NK-92 treated with Interleukin-12 subunit alpha and Interleukin-12 subunit beta, amount 100 ng/mL, for 24 hours (cell line): ENCODE data around the gene PSMC2.
A peak's percentile ranks its signal among the peaks of the same experiment; 100 is the strongest.

Experiments used
- DNase-seq: peaks from one replicate; lab custom pipeline; 2025; lab: John Stamatoyannopoulos, UW

PSMC2 gene

DNA sequence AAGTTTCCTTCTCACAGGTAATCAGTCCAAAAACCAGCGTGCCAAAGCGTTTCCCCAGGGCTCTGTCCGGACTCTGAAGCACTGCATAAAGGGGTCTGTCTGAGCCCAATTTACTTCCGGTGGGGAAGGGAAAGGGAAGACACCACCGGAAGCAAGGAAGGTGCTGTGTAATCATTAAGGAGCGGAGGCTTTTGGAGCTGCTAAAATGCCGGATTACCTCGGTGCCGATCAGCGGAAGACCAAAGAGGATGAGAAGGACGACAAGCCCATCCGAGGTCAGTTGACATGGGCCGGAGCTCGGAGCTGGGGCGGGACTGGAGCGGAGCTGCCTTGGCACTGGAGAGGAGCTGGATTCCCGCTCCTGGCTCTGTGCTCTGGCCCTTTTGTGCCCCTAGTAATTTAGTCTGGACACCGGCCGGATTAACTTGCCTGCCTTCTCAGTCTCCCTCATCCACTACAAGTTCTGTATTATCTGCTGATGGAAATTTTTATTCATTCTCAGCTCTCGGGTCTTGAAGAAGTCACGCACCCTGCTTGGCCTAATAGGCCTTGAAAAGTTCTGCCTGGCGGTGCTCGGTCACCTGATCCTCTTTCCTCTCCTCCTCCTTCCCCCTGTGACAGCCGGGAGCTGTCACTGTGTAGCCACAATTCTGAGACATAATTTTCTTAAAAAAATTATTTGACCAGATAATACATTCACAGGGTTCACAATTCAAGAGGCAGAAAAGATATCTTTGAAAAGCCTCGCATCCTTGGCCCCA is at the start of gene PSMC2:
PSMC2 (plus strand) TSS at position 137 of the 761 bp plus-strand sequence; CDS start at position 206, 69 bp downstream.
- peak; percentile 71 for DNase-seq

DNA sequence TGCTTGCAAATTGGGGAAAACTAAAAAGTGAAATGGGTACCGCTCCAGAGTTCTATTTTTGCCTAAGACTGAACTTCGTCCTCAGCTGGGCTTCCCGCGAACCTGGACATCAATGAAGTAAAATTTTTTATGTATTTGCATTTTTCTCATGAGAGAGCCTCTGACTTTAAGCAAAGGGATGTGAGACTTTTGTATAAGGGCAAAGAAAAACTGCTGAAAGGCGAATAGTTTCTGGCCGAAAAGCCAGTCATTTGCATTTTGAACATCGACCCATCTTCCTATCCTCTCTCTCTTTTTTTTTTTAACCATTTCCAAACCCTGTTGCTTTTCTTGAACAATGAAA is 49.6 kb upstream of the PSMC2 start:
- DNase-seq: no peak

DNA sequence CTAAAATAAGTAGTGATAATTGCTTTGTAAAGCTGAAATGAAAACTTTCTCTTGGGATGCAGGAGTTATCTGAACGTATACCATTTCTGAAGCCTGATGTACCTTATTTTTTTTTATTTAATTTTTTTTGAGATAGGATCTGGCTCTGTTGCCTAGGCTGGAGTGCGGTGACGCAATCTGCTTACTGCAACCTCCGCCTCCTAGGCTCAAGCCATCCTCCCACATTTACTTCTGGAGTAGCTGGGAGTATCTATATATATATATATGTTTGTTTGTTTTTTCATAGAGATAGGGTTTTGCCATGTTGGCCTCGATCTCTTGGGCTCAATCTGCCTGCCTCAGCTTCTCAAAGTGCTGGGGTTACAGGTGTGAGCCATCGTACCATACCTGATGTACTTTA is 47.8 kb upstream of the PSMC2 start:
- DNase-seq: no peak

DNA sequence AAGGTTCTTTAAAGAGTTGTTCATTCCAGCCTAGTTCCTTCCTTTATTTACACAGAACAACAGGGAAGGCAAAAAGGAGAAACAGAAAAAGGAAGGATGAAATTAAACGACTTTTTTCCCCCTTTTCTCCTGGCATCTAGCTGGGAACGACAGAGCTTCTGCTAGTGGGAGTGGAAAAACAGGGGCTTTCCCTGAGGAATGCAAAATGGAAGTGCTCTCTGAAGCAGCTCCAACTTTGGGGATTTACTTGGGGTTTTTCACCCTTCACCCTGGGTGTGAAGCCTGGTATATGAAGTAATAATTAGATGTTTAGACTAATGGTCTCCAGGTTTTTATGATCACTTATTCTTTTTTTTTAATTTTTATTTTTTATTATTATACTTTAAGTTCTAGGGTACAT is 46.0 kb upstream of the PSMC2 start:
- DNase-seq: no peak

DNA sequence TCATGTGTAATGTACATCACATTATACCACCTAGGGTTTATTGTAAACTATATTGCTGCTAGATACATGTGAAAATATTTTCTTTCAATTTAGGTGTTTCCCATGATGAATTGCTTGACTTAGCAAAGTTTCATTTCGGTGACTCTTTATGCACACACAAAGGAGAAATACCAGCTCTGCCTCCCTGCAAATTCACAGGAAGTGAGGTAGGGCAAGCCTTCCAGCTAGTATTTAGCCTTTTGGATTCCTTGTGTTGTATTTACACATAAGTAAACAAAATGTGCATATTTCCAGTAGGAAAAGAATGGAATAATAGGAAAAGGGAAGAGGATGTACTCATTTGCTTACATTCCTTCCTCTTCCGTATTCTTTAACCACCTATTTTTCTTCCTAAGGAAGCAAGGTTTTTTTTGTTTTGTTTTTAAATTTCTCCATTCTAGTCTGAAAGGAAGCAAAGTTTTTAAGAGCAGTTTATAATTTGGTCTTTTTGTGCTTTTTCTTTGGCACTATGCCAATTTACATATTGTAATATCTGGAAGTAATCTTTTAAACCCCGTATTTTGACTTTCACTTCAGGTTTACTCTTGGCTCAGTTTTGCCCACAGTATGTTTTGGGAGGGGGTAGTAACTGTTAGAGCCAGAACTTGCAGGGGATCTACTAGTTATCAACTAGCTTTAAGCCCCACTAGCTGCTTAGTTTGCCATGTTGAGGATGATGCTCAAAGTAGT is 39.8 kb upstream of the PSMC2 start:
- DNase-seq: no peak

DNA sequence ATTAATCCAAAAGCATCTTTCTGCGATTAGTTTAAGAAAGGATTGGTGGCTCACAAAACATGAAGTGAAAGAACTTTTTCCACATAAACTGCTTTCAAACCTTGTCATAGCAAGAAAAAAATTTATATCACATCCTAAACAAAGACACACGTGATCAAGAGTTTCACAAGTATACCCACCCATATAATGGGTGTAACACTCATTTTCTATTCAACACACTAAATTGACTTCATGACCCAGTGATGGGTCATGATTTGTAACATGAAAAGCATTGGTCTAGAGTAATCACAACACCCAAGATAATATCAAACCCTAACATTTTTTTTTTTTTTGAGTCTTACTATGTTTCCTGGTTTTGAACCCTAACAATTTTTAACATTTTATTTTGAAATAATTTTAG is 32.6 kb upstream of the PSMC2 start:
- DNase-seq: no peak

DNA sequence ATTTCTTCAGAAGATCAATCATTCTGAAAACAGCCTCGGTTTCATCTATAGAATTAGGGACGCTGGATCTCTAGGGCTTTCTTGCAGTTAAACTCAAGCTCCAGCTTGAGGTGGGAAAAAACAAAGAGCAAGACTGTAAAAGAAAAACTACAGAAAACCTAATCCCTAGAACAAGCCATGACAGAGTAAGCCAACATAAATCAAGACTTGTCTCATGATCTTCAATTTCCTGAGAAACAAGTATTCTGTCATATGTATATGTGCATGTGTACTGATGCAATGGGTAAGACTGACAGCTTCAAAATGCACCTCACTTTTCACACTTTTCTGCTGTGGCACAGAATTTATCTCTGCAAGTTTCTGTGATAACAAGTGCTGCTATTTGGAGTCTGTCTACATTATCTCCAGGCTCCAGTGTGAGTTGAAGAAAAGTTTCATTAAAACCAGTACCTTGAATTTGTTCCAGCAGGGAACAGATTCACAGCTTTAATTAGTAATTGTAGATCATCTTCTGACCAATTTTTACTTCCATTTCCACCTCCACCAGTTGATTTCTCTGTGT is 31.0 kb upstream of the PSMC2 start:
- no peak for DNase-seq

DNA sequence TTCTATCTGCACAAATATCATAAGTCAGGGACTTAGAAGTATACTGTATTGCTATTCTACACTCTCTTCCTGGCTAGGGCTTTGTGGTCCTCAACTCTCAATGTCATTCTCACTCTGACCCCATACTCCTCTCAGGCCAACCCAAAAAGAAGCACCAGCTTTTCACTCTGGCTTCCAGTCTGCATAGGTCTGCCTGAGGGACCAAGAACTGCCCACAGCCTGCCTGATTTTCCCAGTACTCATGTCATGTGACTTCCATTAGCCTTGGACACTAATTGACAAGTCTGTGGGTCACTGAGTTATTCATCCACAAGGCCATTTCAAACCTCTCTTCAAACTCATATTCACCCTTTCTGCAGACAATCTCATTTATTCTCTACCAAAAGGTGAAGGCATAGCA is 30.4 kb upstream of the PSMC2 start:
- DNase-seq: no peak

DNA sequence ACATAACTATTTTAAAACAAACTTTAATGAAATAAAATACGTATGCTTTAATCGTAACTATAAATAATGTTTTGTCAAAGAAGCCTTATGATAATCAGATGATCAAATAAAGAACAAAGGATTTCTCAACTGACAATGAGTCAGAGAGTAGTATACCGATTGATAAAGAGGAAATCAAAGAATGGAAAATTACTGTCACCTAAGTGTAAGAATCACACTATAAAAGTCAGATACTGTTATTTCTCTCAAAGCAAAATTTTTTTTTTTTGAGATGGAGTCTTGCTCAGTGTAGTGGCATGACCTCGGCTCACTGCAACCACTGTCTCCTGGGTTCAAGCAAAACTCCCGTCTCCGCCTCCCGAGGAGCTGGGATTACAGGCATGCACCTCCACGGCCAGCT is 21.7 kb upstream of the PSMC2 start:
- no peak for DNase-seq

DNA sequence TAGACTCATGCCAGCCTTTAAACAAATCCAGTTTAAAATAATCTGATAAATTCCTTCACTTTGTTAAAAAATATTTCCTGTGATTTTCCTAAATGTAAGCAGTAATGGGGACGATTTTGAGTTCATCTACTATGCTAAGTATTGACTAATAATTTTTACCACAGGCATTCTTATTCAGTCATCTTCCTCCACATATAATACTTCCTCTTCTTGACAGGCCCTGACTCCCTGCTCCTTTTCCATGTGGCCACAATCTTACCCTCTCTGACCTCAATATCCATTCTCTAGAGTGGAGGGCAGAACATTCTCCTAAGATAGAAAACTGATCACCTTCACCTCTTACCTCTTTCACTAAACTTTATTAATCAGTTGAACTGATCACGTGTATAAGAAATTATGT is 10.7 kb upstream of the PSMC2 start:
- DNase-seq: no peak

DNA sequence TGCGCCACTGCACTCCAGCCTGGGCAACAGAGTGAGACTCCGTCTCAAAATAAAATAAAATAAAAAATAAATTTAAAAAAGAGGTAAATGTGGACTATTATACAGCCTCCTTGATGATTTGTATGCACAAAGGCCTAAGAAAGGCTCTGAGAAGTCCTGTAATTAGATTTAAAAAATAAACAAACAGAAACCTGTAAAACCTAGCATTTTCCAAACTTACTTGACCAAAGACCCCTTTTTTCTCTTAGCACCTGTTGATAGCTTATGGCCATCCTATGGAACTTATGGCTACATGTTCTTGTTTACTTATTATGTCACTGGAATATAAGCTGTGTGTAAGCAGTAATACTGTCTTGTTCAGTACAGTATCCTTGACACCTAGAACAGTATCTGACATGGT is 8.6 kb upstream of the PSMC2 start:
- no peak for DNase-seq

DNA sequence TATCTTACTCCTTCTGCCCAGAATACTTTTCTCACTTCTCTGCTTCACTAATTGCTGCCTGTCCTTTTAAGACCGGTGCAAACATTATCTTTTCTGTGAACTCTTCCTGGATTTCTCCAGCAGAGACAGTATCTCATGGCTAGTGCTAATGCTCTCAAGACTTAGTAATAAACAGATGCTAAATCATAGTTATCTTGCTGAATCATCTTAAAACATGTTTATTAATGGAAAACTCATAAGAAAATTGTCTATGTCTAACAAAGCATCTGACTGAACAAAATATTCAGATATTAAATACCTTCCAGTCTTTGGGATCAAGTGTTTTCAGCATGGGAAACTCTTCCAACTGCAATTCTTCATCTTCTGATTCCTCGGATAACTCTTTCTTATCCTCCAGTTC is 6.0 kb upstream of the PSMC2 start:
- no peak for DNase-seq

DNA sequence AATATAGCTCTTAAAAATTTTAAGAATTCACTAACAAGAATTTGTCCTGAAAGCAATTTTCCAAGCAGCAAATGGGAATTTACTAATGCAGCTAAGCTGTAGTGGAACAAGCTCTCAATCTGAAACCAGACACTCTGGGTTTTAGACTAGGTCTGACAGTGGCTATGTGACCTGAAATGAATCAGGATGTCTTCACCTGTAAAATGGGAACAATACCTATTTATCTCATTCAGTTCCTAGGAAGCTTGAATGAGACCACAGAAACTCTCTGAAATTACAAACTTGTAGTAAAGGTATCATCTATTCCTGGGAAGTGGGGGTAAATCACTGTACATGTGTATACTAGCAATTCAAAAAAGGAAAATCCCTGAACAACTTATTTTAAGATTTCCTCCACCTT is 4.1 kb upstream of the PSMC2 start:
- DNase-seq: no peak

DNA sequence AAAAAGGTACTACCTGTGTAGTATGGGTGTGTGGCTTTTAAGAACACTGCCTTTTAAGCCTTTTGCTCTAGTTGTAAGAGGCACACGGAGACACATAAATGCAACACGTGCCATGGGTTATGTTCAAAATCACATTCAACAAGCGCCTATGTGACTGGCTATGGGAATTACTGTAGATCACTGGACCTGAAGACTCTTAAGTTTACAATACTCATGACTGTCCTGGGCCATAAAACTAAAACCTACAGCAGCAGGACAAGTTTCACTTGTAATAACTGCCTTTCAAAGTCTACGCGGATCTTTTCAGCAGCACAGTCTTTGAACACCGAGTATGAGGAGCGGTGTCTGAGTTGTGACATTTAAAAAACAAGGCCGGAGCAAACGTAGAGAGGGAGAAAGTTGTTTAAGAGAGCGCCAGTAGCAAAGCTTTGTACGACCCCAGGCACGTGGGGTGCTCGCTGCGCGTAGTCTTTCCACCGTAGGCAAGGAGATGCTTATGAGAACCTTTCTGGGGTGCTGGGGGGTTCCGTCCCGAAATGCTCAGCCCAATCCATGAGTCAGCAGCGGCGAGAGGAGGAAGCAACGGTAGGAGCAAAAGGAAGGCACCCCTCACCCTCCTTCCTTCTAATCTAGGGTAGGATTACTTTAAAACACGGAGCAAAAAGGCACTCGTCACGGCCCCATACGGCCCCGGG is 3.5 kb upstream of the PSMC2 start:
- DNase-seq: peak; percentile 31

DNA sequence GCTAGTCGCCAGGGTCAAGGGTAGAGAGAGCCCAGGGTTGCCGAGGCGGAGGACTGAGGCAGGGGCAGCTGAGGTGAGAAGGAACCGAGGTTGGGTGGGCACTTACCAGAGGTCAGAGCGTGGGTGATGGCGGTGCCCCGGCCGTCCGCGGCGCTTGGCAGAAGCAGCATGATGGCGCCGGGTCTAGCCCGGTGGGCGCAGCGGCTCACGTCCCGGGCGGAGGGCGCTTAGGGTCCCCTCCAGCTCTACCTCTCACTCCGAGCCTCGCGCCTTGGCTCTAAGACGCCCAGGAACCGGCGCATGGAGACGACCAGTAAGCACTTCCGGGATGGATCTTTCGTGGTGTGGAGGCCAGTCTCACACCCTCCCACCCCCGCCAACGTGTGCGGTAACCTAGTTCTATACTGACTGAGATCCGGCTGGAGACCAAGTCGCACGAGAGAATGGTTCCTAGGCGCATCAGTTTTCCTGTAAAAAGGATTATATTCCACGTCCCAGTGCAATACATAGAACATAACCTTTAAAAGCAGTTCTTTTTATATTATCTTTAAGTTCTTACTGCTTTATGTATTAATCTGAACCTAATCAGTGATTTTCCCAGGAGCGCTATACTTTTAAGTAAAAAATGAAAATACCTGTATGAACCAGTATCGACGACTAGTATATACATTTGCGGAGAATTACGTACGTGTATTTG is 2.8 kb upstream of the PSMC2 start, which contains the start of gene DNAJC2:
DNAJC2 (minus strand) TSS at position 315 of the 697 bp plus-strand sequence; CDS start at position 170, 145 bp downstream.
- DNase-seq: peak; percentile 78

DNA sequence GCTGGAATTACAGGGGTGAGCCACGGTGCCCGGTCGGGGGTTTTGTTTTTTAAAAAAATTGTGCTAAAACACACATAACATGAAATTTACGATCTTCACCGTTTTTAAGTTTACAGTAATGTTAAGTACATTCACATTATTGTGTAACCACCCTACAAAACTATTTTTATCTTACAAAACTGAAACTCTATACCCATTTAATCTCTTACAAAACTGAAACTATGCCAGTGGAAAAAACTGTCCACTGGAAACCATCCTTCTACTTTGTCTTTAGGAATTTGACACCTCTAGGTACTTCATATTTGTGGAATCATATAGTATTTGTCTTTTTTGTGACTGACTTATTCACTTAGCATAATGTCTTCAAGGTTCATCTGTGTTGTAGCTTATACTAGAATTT is 1.0 kb upstream of the PSMC2 start:
- no peak for DNase-seq

DNA sequence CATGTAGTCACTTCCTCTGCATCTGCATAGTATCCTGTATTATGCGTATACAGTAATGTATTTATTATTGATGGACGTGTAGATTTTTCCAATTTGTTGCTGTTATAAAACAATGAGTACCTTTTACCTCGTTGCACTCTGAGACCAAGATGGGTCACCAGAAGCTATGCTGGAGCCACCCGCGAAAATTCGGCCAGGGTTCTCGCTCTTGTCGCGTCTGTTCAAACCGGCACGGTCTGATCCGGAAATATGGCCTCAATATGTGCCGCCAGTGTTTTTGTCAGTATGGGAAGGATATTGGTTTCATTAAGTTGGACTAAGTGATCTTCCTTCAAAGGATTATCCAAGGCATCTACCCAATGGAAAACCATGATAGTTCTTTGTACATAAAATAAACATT is 1.0 kb downstream of the PSMC2 start:
- no peak for DNase-seq

DNA sequence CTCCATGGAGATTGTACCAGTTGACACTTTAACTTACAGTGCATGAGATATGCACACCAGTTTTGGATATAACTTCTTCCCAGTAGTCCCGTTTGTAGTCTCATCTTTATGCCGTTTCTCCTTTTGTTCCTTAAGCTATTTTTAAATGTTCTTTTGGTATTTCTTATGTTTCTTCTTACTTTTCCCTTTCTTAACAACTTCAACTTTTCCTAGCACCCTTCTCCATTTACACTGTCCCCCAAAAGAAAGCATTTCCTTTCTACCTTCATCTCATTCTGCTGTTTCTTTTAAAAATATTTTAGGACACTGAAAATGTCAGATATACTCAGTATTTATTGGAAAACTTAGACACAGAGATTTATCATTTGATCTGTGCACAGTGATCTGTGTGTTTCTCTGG is 1.5 kb downstream of the PSMC2 start:
- DNase-seq: no peak

DNA sequence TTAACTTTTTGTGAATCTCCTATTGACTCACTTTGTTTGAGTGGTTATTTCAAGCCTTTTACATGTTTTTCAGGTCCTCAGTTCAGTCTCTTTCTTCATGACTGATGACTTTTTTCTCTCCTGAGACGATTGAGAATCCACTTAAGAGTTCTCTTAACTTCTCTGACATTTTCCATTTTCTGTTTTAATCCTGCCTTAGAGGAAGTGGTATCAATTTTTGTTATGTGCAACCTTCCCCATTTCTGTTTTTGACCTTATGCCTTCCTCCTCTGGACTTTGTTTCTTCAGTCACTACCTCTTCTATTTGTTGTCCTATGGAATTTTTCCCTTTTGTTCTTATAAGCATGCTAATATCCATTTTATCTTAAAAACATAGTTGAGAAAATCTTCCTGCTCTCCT is 2.4 kb downstream of the PSMC2 start:
- DNase-seq: no peak

DNA sequence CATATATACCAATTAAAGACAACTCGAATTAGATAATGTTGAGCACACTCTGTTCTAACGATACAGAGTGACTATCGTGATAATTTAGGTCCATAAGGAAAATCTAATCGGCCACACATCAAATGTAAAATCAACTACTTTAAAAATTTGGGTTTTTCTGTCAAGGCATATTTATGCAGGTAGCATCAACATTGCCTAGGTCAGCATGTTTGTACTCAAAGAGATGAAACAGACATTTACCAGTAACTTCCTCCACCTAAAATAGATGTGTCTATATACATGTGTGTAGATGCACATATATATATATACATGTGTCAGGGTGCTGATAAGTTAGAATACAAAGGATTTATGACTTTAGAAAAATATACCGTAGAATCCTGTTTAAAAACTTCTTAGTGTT is 22.0 kb downstream of the PSMC2 start:
- DNase-seq: no peak

DNA sequence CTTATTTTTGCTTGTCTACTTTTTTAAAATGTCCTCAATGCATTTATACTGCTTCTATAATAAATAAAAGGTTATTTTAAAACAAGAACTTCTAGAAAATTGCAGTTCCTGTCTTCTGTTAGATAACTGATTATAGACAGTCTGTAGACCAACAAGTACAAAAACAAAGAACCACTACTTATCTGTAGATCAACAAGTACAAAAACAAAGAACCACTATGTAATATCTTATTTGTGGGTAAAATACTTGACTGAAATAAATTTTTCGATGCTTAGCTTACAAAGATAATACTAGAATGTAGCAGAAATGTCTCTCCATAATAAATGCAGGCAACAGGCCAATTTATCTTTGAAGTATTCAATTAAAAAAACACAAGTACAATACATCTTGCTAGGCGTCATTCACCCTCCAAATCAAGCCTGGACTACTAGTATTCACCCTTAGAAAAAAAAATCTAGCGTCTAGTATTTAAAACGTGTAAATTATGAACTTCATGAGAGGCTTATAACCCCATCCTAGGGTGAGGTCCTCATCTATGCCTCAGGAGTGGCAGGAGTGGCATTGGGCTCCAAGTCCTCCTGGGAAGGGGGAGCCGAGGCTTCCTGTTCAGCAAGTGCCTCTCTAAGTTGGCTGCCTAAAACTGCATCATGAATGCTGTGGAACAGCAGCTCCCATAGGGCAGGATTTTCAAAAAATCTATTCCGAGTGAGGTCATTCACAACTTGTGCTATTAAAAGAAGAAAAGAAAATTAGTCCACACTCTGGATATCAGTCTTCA is 26.6 kb downstream of the PSMC2 start:
- no peak for DNase-seq
